Neural cell (in vitro differentiated cells): ENCODE measurements around the gene MYLIP. TPM values are rescaled to one million over a fixed set of nuclear protein-coding genes. Genes with fewer than 3 reads are reported as not detected.

Source experiments
- H2AFZ ChIP-seq: fragments of 200-600, 300-800 bp; sonication (generic), shearing (Covaris generic); 2 replicates; pipeline ENCODE4 v1.6.0; 2014; ENCODE audit warnings: low read depth, mild to moderate bottlenecking, antibody characterized with exemption, low read length, moderate library complexity
- H3F3A ChIP-seq: fragments of 200-600 bp; shearing (Covaris generic); 2 replicates; pipeline ENCODE4 v1.6.1; 2016; ENCODE audit warnings: mild to moderate bottlenecking, moderate library complexity, mixed read lengths, antibody characterized with exemption, low read length; ENCODE audit not compliant: insufficient read depth, poor library complexity, severe bottlenecking
- H3K27ac ChIP-seq: fragments of 200-600, 300-800 bp; sonication (generic), shearing (Covaris generic); 2 replicates; pipeline ENCODE4 v1.5.1; 2014; ENCODE audit warnings: mild to moderate bottlenecking, low read length, moderate library complexity
- H3K27me3 ChIP-seq: fragments of 300-800, 200-600 bp; sonication (generic), shearing (Covaris generic); 2 replicates; pipeline ENCODE4 v1.6.0; 2014; ENCODE audit warnings: mild to moderate bottlenecking, low read depth, low read length, moderate library complexity; ENCODE audit not compliant: insufficient read depth
- H3K36me3 ChIP-seq: fragments of 300-800, 200-600 bp; sonication (generic), shearing (Covaris generic); 2 replicates; pipeline ENCODE4 v1.5.1; 2014; ENCODE audit warnings: mild to moderate bottlenecking, antibody characterized with exemption, low read length, moderate library complexity; ENCODE audit not compliant: insufficient read depth
- H3K4me2 ChIP-seq: fragments of 300-800, 200-600 bp; sonication (generic), shearing (Covaris generic); 2 replicates; pipeline ENCODE4 v1.6.0; 2014; ENCODE audit warnings: mild to moderate bottlenecking, low read length
- H3K4me3 ChIP-seq: fragments of 300-800, 200-600 bp; sonication (generic), shearing (Covaris generic); 2 replicates; pipeline ENCODE4 v1.5.1; 2014; ENCODE audit warnings: mild to moderate bottlenecking, low read length, moderate library complexity
- H3K79me2 ChIP-seq: fragments of 200-600 bp; shearing (Covaris generic); replicated peaks from 2 replicates; pipeline ENCODE4 v1.6.0; 2014; ENCODE audit warnings: mild to moderate bottlenecking, low read length, moderate library complexity; ENCODE audit not compliant: insufficient read depth
- H3K9ac ChIP-seq: fragments of 300-800, 200-600 bp; sonication (generic), shearing (Covaris generic); 2 replicates; pipeline ENCODE4 v1.6.1; 2016; ENCODE audit warnings: mild to moderate bottlenecking, low read length, mixed read lengths
- H3K9me2 ChIP-seq: fragments of 200-600 bp; shearing (Covaris generic); 2 replicates; pipeline ENCODE4 v1.6.1; 2016; ENCODE audit warnings: mild to moderate bottlenecking, low read length, mixed read lengths; ENCODE audit not compliant: insufficient read depth
- H3K9me3 ChIP-seq: fragments of 200-600, 300-800 bp; sonication (generic), shearing (Covaris generic); 2 replicates; pipeline ENCODE4 v1.6.1; 2016; ENCODE audit warnings: mild to moderate bottlenecking, mixed run types, low read length, moderate library complexity, mixed read lengths
- H4K20me1 ChIP-seq: fragments of 200-600 bp; shearing (Covaris generic); 2 replicates; pipeline ENCODE4 v1.6.1; 2016; ENCODE audit warnings: mild to moderate bottlenecking, mixed run types; ENCODE audit not compliant: insufficient read depth
- CTCF ChIP-seq: fragments of 450-650 bp; IDR thresholded peaks from 2 replicates; pipeline ENCODE4 v1.5.1; 2014; ENCODE audit warnings: antibody characterized with exemption, mild to moderate bottlenecking, moderate library complexity; ENCODE audit not compliant: poor library complexity, severe bottlenecking
- EP300 ChIP-seq: fragments of 450-650 bp; conservative IDR thresholded peaks from 2 replicates; pipeline ENCODE4 v1.6.1; 2014; ENCODE audit warnings: antibody characterized with exemption, mild to moderate bottlenecking, moderate library complexity; ENCODE audit not compliant: poor library complexity, severe bottlenecking
- EZH2 ChIP-seq: fragments of 200-600, 300-800 bp; shearing (Covaris generic), sonication (generic); IDR thresholded peaks from 2 replicates; pipeline ENCODE4 v1.6.1; 2014; ENCODE audit warnings: antibody characterized with exemption, low read length, borderline replicate concordance, mild to moderate bottlenecking; ENCODE audit not compliant: insufficient read depth, poor library complexity, severe bottlenecking
- MXI1 ChIP-seq: fragments of 450-650 bp; conservative IDR thresholded peaks from 2 replicates; pipeline ENCODE4 v1.6.1; 2014; ENCODE audit warnings: antibody characterized with exemption, mild to moderate bottlenecking; ENCODE audit not compliant: poor library complexity, severe bottlenecking
- POLR2AphosphoS5 ChIP-seq: IDR thresholded peaks from 2 replicates; pipeline ENCODE4 v1.6.1; 2012
- RAD21 ChIP-seq: fragments of 450-650 bp; conservative IDR thresholded peaks from 2 replicates; pipeline ENCODE4 v1.6.1; 2014; ENCODE audit warnings: antibody characterized with exemption, mild to moderate bottlenecking, moderate library complexity
- REST ChIP-seq: IDR thresholded peaks from 2 replicates; pipeline ENCODE4 v1.6.1; 2012; ENCODE audit warnings: borderline replicate concordance
- SMC3 ChIP-seq: fragments of 450-650 bp; conservative IDR thresholded peaks from 2 replicates; pipeline ENCODE4 v1.6.1; 2014; ENCODE audit warnings: antibody characterized with exemption, mild to moderate bottlenecking, moderate library complexity; ENCODE audit not compliant: poor library complexity
- TAF1 ChIP-seq: IDR thresholded peaks from 2 replicates; pipeline ENCODE4 v1.6.1; 2012; ENCODE audit warnings: low read depth
- polyA plus RNA-seq: library from polyadenylated mRNA; depleted of rRNA; stranded (reverse); fragments of >200 nt; gene quantifications from 2 replicates; pipeline ENCODE4 v1.2.3, GENCODE V29; 2014

MYLIP gene
- polyA plus RNA-seq, 1 donor from 2014 or later: 8.1 TPM

GRCh38 chr6:16137451-16137801 lies 8.5 kb downstream of the MYLIP start:
- Histone ChIP-seq H2AFZ (no peak overlapping the region), H3K4me2 (no peak overlapping the region), H3K79me2 (no peaks in the 10 kb centered on the region)

GRCh38 chr6:16139556-16139955 lies 10.7 kb downstream of the MYLIP start:
- Histone ChIP-seq H3K79me2 (no peaks in the 10 kb centered on the region), H3K9ac (no peak overlapping the region), H3K27me3 (no peaks in the 10 kb centered on the region), H3K9me2 (no peaks in the 10 kb centered on the region), H2AFZ (no peak overlapping the region), H3K4me2 (no peak overlapping the region), H3K9me3 (no peaks in the 10 kb centered on the region), H3K27ac (no peak overlapping the region), H3K4me3 (no peak overlapping the region), H3F3A (no peaks in the 10 kb centered on the region), H3K36me3 (peaks cover 13% of the 10 kb centered on the region), H4K20me1 (no peaks in the 10 kb centered on the region)
- no peak for TF ChIP-seq EP300
- no peak for TF ChIP-seq EZH2
- no peak for TF ChIP-seq POLR2AphosphoS5

More at GRCh38 chr6:16137451-16137801, 8.5 kb downstream of the MYLIP start:
- Histone ChIP-seq H4K20me1 (no peaks in the 10 kb centered on the region), H3K9me3 (no peaks in the 10 kb centered on the region), H3F3A (no peaks in the 10 kb centered on the region), H3K9me2 (no peaks in the 10 kb centered on the region), H3K4me3 (no peak overlapping the region), H3K27ac (no peak overlapping the region), H3K9ac (no peak overlapping the region), H3K27me3 (no peaks in the 10 kb centered on the region), H3K36me3 (peaks cover 3% of the 10 kb centered on the region)
- TF ChIP-seq RAD21 (no peak), POLR2AphosphoS5 (no peak), MXI1 (no peak), EP300 (no peak), REST (no peak), TAF1 (no peak), CTCF (no peak)

GRCh38 chr6:16140607-16141006 lies 11.7 kb downstream of the MYLIP start:
- Histone ChIP-seq H4K20me1 (no peaks in the 10 kb centered on the region), H2AFZ (no peak overlapping the region), H3K36me3 (peaks cover 13% of the 10 kb centered on the region), H3F3A (no peaks in the 10 kb centered on the region), H3K79me2 (no peaks in the 10 kb centered on the region), H3K9ac (no peak overlapping the region), H3K27ac (no peak overlapping the region), H3K27me3 (no peaks in the 10 kb centered on the region), H3K9me3 (no peaks in the 10 kb centered on the region), H3K9me2 (no peaks in the 10 kb centered on the region), H3K4me2 (no peak overlapping the region), H3K4me3 (no peak overlapping the region)
- TF ChIP-seq SMC3: no peak
